HFFc6 (cell line): Measurements from ENCODE around the gene RNF207. TPM values are rescaled to one million over a fixed set of nuclear protein-coding genes. Genes with fewer than 3 reads are reported as not detected.

ENCODE experiments used
- DNase-seq: peaks from one replicate; pipeline ENCODE4 v3.0.0-alpha.2; 2018
- H3K27ac Mint-ChIP-seq: 2 replicates; pipeline ENCODE4 v1.8.0; 2020; ENCODE audit warnings: mild to moderate bottlenecking, mixed read lengths
- H3K27me3 Mint-ChIP-seq: 2 replicates; pipeline ENCODE4 v1.8.0; 2021; ENCODE audit warnings: mild to moderate bottlenecking, moderate library complexity, mixed read lengths; ENCODE audit not compliant: insufficient read depth
- H3K36me3 Mint-ChIP-seq: 2 replicates; pipeline ENCODE4 v1.8.0; 2021; ENCODE audit warnings: low read depth, mixed read lengths
- H3K4me1 Mint-ChIP-seq: 2 replicates; pipeline ENCODE4 v1.8.0; 2020; ENCODE audit warnings: low read depth, mixed read lengths
- H3K4me3 Mint-ChIP-seq: 2 replicates; pipeline ENCODE4 v1.8.0; 2020; ENCODE audit warnings: mild to moderate bottlenecking, moderate library complexity, mixed read lengths
- H3K9me3 Mint-ChIP-seq: 2 replicates; pipeline ENCODE4 v1.8.0; 2020; ENCODE audit warnings: mild to moderate bottlenecking, mixed read lengths
- CTCF ChIP-seq: fragments of 200-600 bp; sonication (generic); IDR thresholded peaks from 2 replicates; pipeline ENCODE4 v1.5.0; 2021; ENCODE audit warnings: antibody characterized with exemption, mild to moderate bottlenecking
- total RNA-seq, 6 experiments: library from RNA; stranded (reverse); fragmentation: NEBNext Ultra II Directional; extraction: Animal tissue kit (Norgen Biotek cat#: 25700); gene quantifications; 2 replicates in 1 of 6; 3 replicates in 5 of 6; pipeline ENCODE4 v1.2.3, GENCODE V29; 2021

The RNF207 gene
- total RNA-seq, 6 experiments from 2014 or later: 2.0 to 5.2 (median 2.9) TPM

- no peaks in the 10 kb centered on the region for H3K9me3 Mint-ChIP-seq
- H3K4me3 Mint-ChIP-seq: no peak overlapping the region
- no peaks in the 10 kb centered on the region for H3K36me3 Mint-ChIP-seq
- peaks cover 20% of the 10 kb centered on the region for H3K27me3 Mint-ChIP-seq
- DNase-seq: no peak
- H3K4me1 Mint-ChIP-seq: peaks cover 7% of the 10 kb centered on the region
- no peak for TF ChIP-seq CTCF
- no peak overlapping the region for H3K27ac Mint-ChIP-seq
These were observed 41.7 kb downstream of the RNF207 start for GRCh38 chr1:6247651-6248050.

- DNase-seq: no peak
- H3K36me3 Mint-ChIP-seq: no peaks in the 10 kb centered on the region
- H3K4me3 Mint-ChIP-seq: no peak overlapping the region
- peaks cover 7% of the 10 kb centered on the region for H3K4me1 Mint-ChIP-seq
- peaks cover 20% of the 10 kb centered on the region for H3K27me3 Mint-ChIP-seq
- no peaks in the 10 kb centered on the region for H3K9me3 Mint-ChIP-seq
- TF ChIP-seq CTCF: no peak
- H3K27ac Mint-ChIP-seq: no peak overlapping the region
These were observed 42.4 kb downstream of the RNF207 start for GRCh38 chr1:6248161-6248776.

GRCh38 chr1:6248932-6249738, 43.2 kb downstream of the RNF207 start:
- Mint-ChIP-seq H3K9me3 (no peaks in the 10 kb centered on the region), H3K36me3 (no peaks in the 10 kb centered on the region), H3K27ac (no peak overlapping the region), H3K4me3 (no peak overlapping the region), H3K4me1 (peaks cover 7% of the 10 kb centered on the region), H3K27me3 (peaks cover 18% of the 10 kb centered on the region)
- DNase-seq: no peak
- no peak for TF ChIP-seq CTCF

GRCh38 chr1:6249739-6250689, 44.1 kb downstream of the RNF207 start:
- no peak overlapping the region for H3K4me3 Mint-ChIP-seq
- no peaks in the 10 kb centered on the region for H3K36me3 Mint-ChIP-seq
- no peaks in the 10 kb centered on the region for H3K9me3 Mint-ChIP-seq
- peaks cover 14% of the 10 kb centered on the region for H3K27me3 Mint-ChIP-seq
- DNase-seq: no peak
- peaks cover 7% of the 10 kb centered on the region for H3K4me1 Mint-ChIP-seq
- H3K27ac Mint-ChIP-seq: no peak overlapping the region
- TF ChIP-seq CTCF: no peak

- DNase-seq: no peak
- no peaks in the 10 kb centered on the region for H3K9me3 Mint-ChIP-seq
- peaks cover 14% of the 10 kb centered on the region for H3K27me3 Mint-ChIP-seq
- TF ChIP-seq CTCF: no peak
- no peak overlapping the region for H3K4me3 Mint-ChIP-seq
- no peaks in the 10 kb centered on the region for H3K36me3 Mint-ChIP-seq
- no peak overlapping the region for H3K27ac Mint-ChIP-seq
- peaks cover 6% of the 10 kb centered on the region for H3K4me1 Mint-ChIP-seq
These were observed 45.3 kb downstream of the RNF207 start for GRCh38 chr1:6251233-6251632.
